Fibroblast of lung (primary cell): Measurements from ENCODE around the gene APOO. TPM values are rescaled to one million over a fixed set of nuclear protein-coding genes. Genes with fewer than 3 reads are reported as not detected.

Experiments used
- polyA plus RNA-seq, 2 donors: library from polyadenylated mRNA; depleted of rRNA in 1 of 2; stranded (reverse) in 1 of 2; unstranded in 1 of 2; fragments of >200 nt; gene quantifications; 2 replicates each; pipeline ENCODE4 v1.2.1, GENCODE V29; 2011 to 2012; ENCODE audit warnings: missing spikeins in 1 of 2
- total RNA-seq: library from RNA; depleted of rRNA; stranded (reverse); fragments of >200 nt; gene quantifications from 2 replicates; pipeline ENCODE4 v1.2.1, GENCODE V29; 2014

Gene APOO
- total and polyA plus RNA-seq, 2 donors (not counting 1 experiment from before 2014, with no cell fraction given) = 8.1 to 17.0 TPM

Other genes with a start within 250 kb of the APOO start
- gene PRDX4, start 240.4 kb downstream of the APOO start, total RNA-seq = 189 and 209 TPM in 2 replicates
- 147 and 163 TPM in 2 replicates for gene PRDX4, start 240.4 kb downstream of the APOO start, polyA plus RNA-seq
- 33.1 and 42.3 TPM in 2 replicates for gene ACOT9, start 164.7 kb downstream of the APOO start, total RNA-seq
- gene ACOT9, start 164.7 kb downstream of the APOO start, polyA plus RNA-seq = 68.7 and 70.9 TPM in 2 replicates
- gene SAT1, start 124.8 kb downstream of the APOO start, total RNA-seq = 148 TPM in 2 replicates
- 118 and 151 TPM in 2 replicates for gene SAT1, start 124.8 kb downstream of the APOO start, polyA plus RNA-seq
- gene CXorf58, start 68 bp upstream of the APOO start, total RNA-seq = not detected in 2 replicates
- not detected in 2 replicates for gene CXorf58, start 68 bp upstream of the APOO start, polyA plus RNA-seq
- gene KLHL15, start 119.2 kb upstream of the APOO start, total RNA-seq = 5.6 and 6.2 TPM in 2 replicates
- gene KLHL15, start 119.2 kb upstream of the APOO start, polyA plus RNA-seq = 3.7 and 4.0 TPM in 2 replicates
- gene EIF2S3, start 147.0 kb upstream of the APOO start, total RNA-seq = 275 and 345 TPM in 2 replicates
- 81.2 and 89.2 TPM in 2 replicates for gene EIF2S3, start 147.0 kb upstream of the APOO start, polyA plus RNA-seq
- gene ZFX, start 241.8 kb upstream of the APOO start, total RNA-seq = 41.1 and 61.9 TPM in 2 replicates
- gene ZFX, start 241.8 kb upstream of the APOO start, polyA plus RNA-seq = 31.2 and 37.7 TPM in 2 replicates